ENCODE data around the gene ARHGAP15. TPM values are rescaled to one million over a fixed set of nuclear protein-coding genes. Genes with fewer than 3 reads are reported as not detected.

The ARHGAP15 gene
- total RNA-seq, 3 donors from 2014 or later (not counting 1 experiment from before 2014, with no cell fraction given), result 148 to 168 (median 165) TPM

GRCh38 chr2:143718745-143719144, 589.5 kb downstream of the ARHGAP15 start:
- Histone ChIP-seq H3K27me3 (ENCODE audit: control insufficient read depth, insufficient read depth, low read length) (no peaks in the 10 kb centered on the region), H3K4me3 (ENCODE audit: low read length) (no peak overlapping the region), H3K27ac (ENCODE audit: low read length) (no peak overlapping the region), H3K36me3 (ENCODE audit: control insufficient read depth, insufficient read depth, low read length) (no peaks in the 10 kb centered on the region), H3K4me1 (ENCODE audit: control insufficient read depth, insufficient read depth, low read length) (no peaks in the 10 kb centered on the region), H3K9me3 (ENCODE audit: control insufficient read depth, insufficient read depth, low read length) (no peaks in the 10 kb centered on the region)
- Mint-ChIP-seq H3K27ac (peak overlapping the region in 1 of 2 donors; percentile 12), H3K4me1 (peaks cover 25 to 42% of the 10 kb centered on the region in 2 donors), H3K4me3 (no peak overlapping the region), H3K9me3 (no peaks in the 10 kb centered on the region), H3K27me3 (ENCODE audit: low read depth in 2 of 2) (no peaks in the 10 kb centered on the region), H3K36me3 (no peaks in the 10 kb centered on the region)
- 100% methylated on average over 1 of the region's 2 CpGs for WGBS (ENCODE audit: insufficient coverage)
- no peak for DNase-seq
- intact Hi-C loops (cut with micrococcal nuclease), result no loop called here
- TF ChIP-seq CTCF (IDR thresholded peaks at IDR 0.05), result no peak
- no peak for ATAC-seq

GRCh38 chr2:143719406-143719805, 590.2 kb downstream of the ARHGAP15 start:
- Mint-ChIP-seq H3K27me3 (ENCODE audit: low read depth in 2 of 2) (no peaks in the 10 kb centered on the region), H3K4me3 (no peak overlapping the region), H3K36me3 (no peaks in the 10 kb centered on the region), H3K9me3 (no peaks in the 10 kb centered on the region), H3K27ac (peak overlapping the region in 1 of 2 donors; percentile 3), H3K4me1 (peaks cover 24 to 41% of the 10 kb centered on the region in 2 donors)
- Histone ChIP-seq H3K27me3 (ENCODE audit: control insufficient read depth, insufficient read depth, low read length) (no peaks in the 10 kb centered on the region), H3K9me3 (ENCODE audit: control insufficient read depth, insufficient read depth, low read length) (no peaks in the 10 kb centered on the region), H3K4me1 (ENCODE audit: control insufficient read depth, insufficient read depth, low read length) (no peaks in the 10 kb centered on the region), H3K36me3 (ENCODE audit: control insufficient read depth, insufficient read depth, low read length) (no peaks in the 10 kb centered on the region), H3K4me3 (ENCODE audit: low read length) (no peak overlapping the region), H3K27ac (ENCODE audit: low read length) (no peak overlapping the region)
- DNase-seq, result no peak
- no peak for ATAC-seq
- no peak for TF ChIP-seq CTCF (IDR thresholded peaks at IDR 0.05)
- intact Hi-C loops (cut with micrococcal nuclease), result no loop called here
- WGBS (ENCODE audit: insufficient coverage), result 95% methylated on average over 2 of the region's 2 CpGs

- H3K9me3 Mint-ChIP-seq, result no peaks in the 10 kb centered on the region
- DNase-seq (no peak), ATAC-seq (no peak)
- H3K4me3 Mint-ChIP-seq, result no peak overlapping the region
- no peaks in the 10 kb centered on the region for H3K9me3 ChIP-seq (ENCODE audit: control insufficient read depth, insufficient read depth, low read length)
- H3K27me3 ChIP-seq (ENCODE audit: control insufficient read depth, insufficient read depth, low read length), result no peaks in the 10 kb centered on the region
- H3K4me1 Mint-ChIP-seq, result peaks cover 17 to 33% of the 10 kb centered on the region in 2 donors
- TF ChIP-seq CTCF (IDR thresholded peaks at IDR 0.05), result no peak
- H3K36me3 ChIP-seq (ENCODE audit: control insufficient read depth, insufficient read depth, low read length), result no peaks in the 10 kb centered on the region
- H3K4me1 ChIP-seq (ENCODE audit: control insufficient read depth, insufficient read depth, low read length), result no peaks in the 10 kb centered on the region
- H3K36me3 Mint-ChIP-seq, result no peaks in the 10 kb centered on the region
- no peaks in the 10 kb centered on the region for H3K27me3 Mint-ChIP-seq (ENCODE audit: low read depth in 2 of 2)
- H3K4me3 ChIP-seq (ENCODE audit: low read length), result no peak overlapping the region
- no peak overlapping the region for H3K27ac ChIP-seq (ENCODE audit: low read length)
- intact Hi-C loops (cut with micrococcal nuclease), result no loop called here
- WGBS (ENCODE audit: insufficient coverage), result 92% methylated on average over 15 of the region's 17 CpGs
- peak overlapping the region in 1 of 2 donors; percentile 3 for H3K27ac Mint-ChIP-seq
Observed at GRCh38 chr2:143720095-143720664, 591.0 kb downstream of the ARHGAP15 start.

GRCh38 chr2:143725400-143725799, 596.2 kb downstream of the ARHGAP15 start:
- Histone ChIP-seq H3K9me3 (ENCODE audit: control insufficient read depth, insufficient read depth, low read length) (no peaks in the 10 kb centered on the region), H3K27ac (ENCODE audit: low read length) (no peak overlapping the region), H3K4me3 (ENCODE audit: low read length) (no peak overlapping the region), H3K36me3 (ENCODE audit: control insufficient read depth, insufficient read depth, low read length) (no peaks in the 10 kb centered on the region), H3K4me1 (ENCODE audit: control insufficient read depth, insufficient read depth, low read length) (no peaks in the 10 kb centered on the region), H3K27me3 (ENCODE audit: control insufficient read depth, insufficient read depth, low read length) (no peaks in the 10 kb centered on the region)
- Mint-ChIP-seq H3K27me3 (ENCODE audit: low read depth in 2 of 2) (no peaks in the 10 kb centered on the region), H3K36me3 (no peaks in the 10 kb centered on the region), H3K9me3 (no peaks in the 10 kb centered on the region), H3K4me1 (peaks cover 26 to 32% of the 10 kb centered on the region in 2 donors), H3K27ac (no peak overlapping the region), H3K4me3 (no peak overlapping the region)
- ATAC-seq, result no peak
- no peak for DNase-seq
- intact Hi-C loops (cut with micrococcal nuclease), result no loop called here
- no peak for TF ChIP-seq CTCF (IDR thresholded peaks at IDR 0.05)
- 96% methylated on average over 2 of the region's 2 CpGs for WGBS (ENCODE audit: insufficient coverage)

Measured in natural killer cell (primary cell).